Stimulated activated CD4-positive, alpha-beta T cell treated with anti-CD3 and anti-CD28 coated beads, Interleukin-1b, Interleukin-23, amount 100 ng/mL, for 1 hour (primary cell): Measurements from ENCODE around the gene TOR1B.
"Not testable (repeated sequence)": the region's sequence is repeated elsewhere in the genome, so short reads cannot be mapped to it uniquely, and the experiment has no call there.

ENCODE experiments used
- DNase-seq, 2 donors: peaks; one replicate each; pipeline ENCODE4 v3.0.0-alpha.2; 2020; ENCODE audit warnings: low read depth in 2 of 2

TOR1B gene

DNA sequence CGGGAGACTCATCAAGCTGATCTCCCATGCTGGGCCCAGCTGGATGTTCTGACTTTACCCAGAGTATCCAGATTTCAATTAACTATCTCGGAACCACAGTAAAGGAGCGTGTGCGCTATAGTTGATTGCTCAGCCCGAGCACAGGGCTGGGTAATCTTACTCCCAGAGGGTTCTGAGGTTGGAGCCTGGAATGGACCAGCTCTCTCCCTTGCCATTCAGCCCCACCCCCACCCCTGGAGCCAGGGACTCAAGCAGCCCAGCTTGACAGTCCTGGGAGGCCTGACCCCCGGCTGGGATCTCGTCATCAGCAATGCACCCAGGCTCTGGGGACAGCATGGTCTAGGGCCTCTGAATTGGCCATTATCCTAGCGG is 26.4 kb upstream of the TOR1B start:
- DNase-seq = no peak

DNA sequence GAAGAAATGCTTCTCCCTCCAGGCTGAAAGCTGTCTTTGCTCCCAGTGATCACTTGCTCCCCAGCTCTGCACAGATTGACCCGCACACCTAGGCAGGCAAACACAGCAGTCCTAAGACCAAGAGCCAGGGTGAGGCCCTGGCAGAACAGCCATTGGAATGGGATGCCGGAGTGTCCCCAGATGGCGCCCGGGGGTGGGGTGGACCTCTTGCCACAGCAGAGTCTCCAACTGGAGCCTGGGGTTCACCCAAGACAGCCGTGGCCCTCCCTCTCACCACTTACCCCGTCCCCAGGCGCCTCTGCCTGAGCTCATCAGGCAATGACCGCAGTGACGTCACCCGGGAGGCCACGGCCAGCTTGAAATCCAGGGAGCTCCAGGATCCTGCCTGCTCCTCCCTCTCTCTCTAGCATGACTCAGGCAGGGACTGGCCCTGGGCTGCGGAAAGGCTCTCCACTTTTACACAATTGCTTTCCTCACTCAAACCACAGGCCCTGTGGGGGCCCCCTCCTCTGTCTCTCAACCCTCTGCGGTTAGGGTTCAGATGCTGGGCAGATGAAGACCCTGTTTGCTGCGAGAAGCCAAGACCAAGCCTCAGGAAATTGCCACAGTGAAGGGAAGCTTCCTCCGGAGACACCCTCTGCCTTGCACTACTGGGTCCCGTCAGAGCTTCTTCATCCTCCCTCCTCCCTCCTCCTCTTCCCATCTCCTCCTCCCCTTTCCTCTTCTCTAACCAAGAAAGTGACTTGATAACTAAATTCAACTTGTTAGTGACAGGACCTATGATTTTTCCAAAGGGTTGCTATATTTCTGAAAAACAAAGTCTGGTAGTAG is 25.8 kb upstream of the TOR1B start:
- no peak for DNase-seq

GRCh38 chr9:129777769-129778130 is 25.2 kb upstream of the TOR1B start:
- no peak for DNase-seq

- DNase-seq = no peak
Observed at GRCh38 chr9:129778469-129778868, 24.5 kb upstream of the TOR1B start.

DNA sequence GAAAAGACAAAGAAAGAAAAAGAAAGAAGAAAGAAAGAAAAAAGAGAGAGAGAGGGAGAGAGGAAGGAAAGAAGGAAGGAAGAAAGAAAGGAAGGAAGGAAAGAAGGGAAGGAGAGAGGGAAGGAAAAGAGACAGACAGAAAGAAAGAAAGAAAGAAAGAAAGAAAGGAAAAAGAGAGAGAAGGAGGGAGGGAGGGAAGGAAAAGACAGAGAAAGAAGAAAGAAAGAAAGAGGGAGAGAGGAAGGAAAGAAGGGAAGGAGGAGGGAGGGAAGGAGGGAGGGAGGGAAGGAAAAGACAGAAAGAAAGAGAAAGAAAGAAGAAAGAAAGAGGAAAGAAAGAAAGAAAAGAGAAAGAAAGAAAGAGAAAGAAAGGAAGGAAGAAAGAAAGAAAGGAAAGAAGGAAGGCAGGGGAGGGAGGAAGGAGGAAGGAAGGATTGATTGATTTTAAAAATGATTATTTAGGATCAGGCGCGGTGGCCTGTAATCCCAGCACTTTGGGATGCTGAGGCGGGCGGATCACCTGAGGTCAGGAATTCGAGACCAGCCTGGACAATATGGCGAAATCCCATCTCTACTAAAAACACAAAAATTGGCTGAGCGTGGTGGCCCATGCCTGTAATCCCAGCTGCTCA is 23.3 kb upstream of the TOR1B start:
- DNase-seq = no peak

DNA sequence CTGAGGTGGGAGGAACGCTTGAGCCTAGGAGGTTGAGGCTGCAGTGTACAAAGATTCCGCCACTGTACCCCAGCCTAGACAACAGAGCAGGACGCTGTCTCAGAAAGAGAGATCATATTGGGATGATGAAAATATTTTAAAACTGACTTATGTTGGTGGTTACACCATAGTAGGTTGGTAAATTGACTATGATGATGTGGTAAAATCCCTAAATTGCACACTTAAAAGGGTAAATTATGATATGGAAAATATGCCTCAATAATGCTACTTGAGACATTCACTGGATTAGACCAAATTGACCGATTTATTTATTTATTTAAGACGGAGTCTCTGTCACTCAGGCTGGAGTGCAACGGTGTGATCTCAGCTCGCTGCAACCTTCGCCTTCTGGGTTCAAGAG is 21.9 kb upstream of the TOR1B start:
- no peak for DNase-seq

GRCh38 chr9:129781981-129782380 is 21.0 kb upstream of the TOR1B start:
- DNase-seq = no peak

DNA sequence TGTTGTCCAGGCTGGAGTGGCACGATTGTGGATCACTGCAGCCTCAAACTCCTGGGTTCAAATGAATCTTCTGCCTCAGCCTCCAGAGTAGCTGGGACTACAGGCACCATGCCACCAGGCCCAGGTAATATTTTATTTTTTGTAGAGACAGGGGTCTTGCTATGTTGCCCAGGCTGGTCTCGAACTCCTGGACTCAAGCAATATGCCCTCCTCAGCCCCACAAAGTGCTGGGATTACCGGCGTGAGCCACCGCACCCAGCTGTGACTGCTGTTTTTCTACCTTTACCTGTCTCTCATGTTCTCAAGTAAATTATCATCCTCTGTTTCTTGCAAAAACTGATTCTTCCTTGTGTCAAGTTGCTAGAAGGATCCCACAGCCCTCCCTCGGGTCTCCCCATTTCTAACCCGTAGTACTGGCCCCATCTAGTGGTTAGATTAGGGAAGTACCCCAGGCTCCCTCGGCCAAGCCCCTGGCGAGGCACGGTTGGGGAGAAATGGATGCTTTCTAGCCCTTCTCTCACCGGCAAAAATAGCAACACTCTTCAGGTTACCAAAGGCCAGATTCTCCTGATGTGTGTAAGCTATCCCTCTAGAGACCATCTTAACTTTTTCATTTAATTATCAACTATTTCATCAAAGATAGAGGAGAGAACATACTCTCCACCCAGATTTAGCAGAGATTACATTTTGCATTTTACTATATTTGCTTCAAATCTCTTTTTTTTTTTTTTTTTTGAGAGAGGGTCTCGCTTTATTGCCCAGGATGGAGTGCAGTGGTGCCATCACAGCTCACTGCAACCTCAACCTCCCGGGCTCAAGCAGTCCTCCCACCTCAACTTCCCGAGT is 19.2 kb upstream of the TOR1B start:
- peak; percentile 39 to 64 for DNase-seq

DNA sequence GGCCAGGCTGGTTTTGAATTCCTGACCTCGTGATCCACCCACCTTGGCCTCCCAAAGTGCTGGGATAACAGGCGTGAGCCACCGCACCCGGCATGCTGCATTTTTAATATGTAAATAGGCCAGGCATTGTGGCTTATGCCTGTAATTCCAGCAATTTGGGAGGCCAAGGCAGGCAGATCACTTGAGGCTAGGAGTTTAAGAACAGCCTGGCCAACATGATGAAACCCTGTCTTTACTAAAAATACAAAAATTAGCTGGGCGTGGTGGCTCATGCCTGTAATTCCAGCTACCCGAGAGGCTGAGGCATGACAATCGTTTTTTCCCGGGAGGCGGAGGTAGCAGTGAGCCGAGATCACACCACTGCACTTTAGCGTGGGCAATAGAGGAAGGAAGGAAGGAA is 18.0 kb upstream of the TOR1B start:
- DNase-seq = not testable (repeated sequence)

DNA sequence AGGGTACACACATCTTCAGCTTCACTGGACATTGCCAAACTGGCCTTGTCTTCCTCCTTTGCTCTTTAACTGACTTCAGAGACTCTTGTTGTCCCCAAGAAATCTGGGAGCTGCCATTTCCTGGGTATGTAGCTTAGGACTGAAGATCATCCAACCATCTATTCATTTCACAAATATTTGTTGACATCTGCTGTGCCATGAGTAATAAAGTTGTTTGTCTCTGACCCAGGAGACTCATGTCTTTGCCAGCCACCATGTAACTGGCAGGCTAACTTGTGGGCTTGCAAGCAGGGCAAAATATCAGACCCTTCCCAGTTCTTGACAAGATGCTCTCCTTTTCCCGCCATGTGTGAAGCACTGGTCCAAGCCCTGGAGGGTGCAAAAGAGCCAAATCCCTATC is 17.1 kb upstream of the TOR1B start:
- DNase-seq = no peak

DNA sequence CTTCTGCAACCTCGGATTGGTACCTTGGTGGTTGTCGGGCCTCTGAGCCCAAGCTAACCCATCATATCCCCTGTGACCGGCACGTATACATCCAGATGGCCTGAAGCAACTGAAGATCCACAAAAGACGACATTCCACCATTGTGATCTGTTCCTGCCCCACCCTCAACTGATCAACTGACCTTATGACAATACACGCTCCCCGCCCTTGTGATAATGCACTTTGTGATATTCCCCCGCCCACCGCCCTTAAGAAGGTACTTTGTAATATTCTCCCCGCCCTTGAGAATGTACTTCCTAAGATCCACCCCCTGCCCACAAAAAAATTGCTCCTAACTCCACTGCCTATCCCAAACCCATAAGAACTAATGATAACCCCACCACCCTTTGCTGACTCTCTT is 16.5 kb upstream of the TOR1B start:
- DNase-seq = no peak

DNA sequence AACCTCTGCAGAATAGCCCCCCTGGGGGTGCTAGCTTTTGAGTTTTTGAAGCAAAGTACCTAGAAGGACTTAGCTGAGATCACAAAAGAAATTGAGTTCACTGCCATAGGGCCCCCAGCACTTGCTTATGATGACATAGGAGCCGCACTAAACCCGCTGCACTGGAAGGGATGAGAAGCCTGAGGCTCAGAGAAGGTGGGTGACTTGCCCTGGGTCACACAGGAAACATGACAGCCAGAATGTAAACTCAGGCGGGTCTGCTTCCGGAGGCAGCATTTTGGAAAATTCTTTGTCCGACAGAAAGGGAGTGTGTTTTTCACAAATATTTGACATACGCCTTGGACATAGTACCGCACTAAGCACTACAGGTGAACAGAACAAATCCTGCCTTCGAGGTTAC is 8.4 kb upstream of the TOR1B start:
- no peak for DNase-seq

DNA sequence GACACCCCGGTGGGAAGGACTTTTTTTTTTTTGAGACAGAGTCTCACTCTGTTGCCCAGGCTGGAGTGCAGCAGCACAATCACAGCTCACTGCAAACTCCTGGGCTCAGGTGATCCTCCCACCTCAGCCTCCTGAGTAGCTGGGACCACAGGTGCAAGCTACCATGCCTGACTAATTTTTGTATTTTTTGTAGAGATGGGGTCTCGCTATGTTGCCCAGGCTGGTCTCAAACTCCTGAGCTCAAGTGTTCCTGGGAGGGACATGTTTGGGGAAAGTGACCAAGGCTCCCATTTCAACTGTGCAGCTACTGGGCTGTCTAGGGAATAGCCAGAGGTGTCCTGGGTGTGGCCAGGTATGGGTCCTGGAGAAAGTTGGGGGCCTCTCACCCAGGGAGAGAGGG is 7.0 kb upstream of the TOR1B start:
- not testable (repeated sequence) for DNase-seq

DNA sequence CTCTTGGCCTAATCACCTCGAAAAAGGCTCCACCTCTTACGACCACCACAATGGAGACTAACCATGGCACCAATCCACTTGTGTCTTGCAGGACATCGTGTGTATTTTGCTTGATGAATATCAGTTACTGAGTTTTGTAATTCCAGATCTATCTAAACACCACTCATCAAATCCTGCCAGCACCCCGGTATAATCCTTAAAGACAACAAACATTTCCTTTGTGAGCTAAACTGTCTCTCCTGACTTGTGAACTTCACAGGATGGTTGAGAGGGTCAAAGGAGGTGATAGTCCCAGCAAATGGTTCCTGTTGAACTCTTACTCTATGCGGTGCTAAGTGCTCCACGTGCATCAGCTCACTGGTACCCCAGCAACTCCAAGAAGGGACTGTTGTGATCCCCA is 4.0 kb upstream of the TOR1B start:
- DNase-seq = no peak

- no peak for DNase-seq
Observed at GRCh38 chr9:129801504-129801903, 1.5 kb upstream of the TOR1B start.

GRCh38 chr9:129803676-129804060 is 684 bp downstream of the TOR1B start:
- DNase-seq = no peak

DNA sequence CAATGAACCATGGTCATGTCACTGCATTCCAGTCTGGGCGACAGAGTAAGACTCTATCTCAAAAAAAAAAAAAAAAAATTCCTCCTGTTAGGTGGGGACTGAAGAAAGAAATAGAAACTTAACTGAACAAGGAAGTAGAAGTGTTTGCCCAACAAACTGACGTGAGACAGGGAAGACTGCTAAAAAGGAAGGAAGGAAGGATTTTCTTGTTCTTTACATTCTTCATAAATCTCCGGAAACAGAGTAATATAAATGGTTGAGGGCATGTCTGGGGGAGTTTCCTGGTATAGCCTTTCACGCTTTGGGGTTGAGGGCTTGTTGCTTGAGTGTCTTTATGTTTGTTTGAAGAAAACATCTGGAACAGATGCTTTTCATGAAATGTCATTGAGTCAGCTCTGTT is 3.1 kb downstream of the TOR1B start:
- DNase-seq = no peak

- DNase-seq = no peak
Observed at GRCh38 chr9:129809346-129809745, 6.4 kb downstream of the TOR1B start.

DNA sequence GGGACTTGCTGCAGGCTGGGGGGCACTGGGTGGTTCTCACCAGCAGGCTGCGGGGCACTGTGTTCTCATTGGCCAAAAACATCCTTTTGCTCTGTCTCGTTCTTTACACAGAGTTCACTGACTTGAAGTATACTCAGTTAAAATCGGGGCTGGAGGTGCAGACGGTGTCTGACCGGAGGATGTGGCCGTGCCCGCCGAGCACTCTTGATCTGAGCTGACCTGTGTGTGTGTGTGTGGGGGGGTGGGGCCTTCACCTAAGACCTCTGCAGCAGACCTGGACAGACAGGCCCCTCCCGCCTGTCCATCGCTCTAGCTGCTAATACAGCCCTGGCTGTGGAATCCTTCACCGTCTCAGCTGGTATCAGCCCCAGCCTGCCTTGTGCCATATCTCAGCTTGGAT is 7.1 kb downstream of the TOR1B start:
- no peak for DNase-seq

DNA sequence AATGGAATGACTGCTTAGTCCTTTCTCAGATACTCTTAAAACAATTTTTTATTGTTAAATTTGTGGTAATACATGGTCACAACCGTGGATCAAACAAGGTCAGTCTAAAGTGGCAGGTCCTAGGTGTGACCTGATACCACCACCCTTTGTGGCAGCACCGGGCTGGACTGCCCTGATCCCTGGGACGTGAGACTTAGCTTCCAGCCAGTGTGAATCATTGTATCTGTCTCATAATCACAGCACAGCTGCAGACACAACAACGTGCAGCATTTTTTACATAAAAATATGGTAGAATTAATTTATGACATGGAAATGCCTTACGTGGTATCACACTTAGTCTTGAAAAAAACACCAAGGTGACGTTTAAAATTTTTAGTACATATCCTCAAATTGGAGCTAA is 7.8 kb downstream of the TOR1B start:
- no peak for DNase-seq

GRCh38 chr9:129811967-129812363 is 9.0 kb downstream of the TOR1B start:
- no peak for DNase-seq

DNA sequence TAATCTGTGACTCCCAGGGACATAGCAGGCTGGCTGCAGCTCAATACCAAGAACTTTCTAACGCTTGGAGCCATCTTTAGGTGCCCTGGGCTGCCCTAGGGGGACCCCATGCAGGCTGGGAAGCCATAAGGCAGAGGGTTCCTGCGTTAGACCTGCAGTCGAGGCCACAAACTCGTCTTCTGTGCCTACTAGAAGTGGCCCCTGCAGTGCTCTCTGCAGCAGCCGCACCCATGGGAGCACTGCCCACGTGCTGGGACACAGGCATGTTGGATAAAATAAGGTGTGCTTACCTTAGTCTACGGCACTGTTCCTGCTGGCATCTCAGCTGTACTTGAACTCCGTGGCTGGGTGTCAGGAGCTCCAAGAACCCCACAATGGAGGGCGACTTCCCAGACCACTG is 9.4 kb downstream of the TOR1B start:
- DNase-seq = no peak

- DNase-seq = no peak
Observed at GRCh38 chr9:129813661-129814060, 10.7 kb downstream of the TOR1B start.
